Adipocyte (in vitro differentiated cells): ENCODE data around the gene XPO5.

Experiments
- DNase-seq: peaks from one replicate; pipeline ENCODE4 v3.0.0-alpha.2; 2015; ENCODE audit warnings: low read depth
- H3K27me3 ChIP-seq: replicated peaks from 2 replicates; pipeline ENCODE4 v1.7.0; 2013; ENCODE audit warnings: mild to moderate bottlenecking, low read length, moderate library complexity; ENCODE audit not compliant: control insufficient read depth, insufficient read depth
- H3K36me3 ChIP-seq: 2 replicates; pipeline ENCODE4 v1.7.0; 2013; ENCODE audit warnings: low read length, mild to moderate bottlenecking, moderate library complexity; ENCODE audit not compliant: control insufficient read depth, insufficient read depth, severe bottlenecking
- H3K4me1 ChIP-seq: 2 replicates; pipeline ENCODE4 v1.7.0; 2013; ENCODE audit warnings: mild to moderate bottlenecking, low read length, moderate library complexity; ENCODE audit not compliant: control insufficient read depth, insufficient read depth
- H3K4me3 ChIP-seq: 2 replicates; pipeline ENCODE4 v1.7.0; 2013; ENCODE audit warnings: mild to moderate bottlenecking, low read length, moderate library complexity
- H3K9ac ChIP-seq: 2 replicates; pipeline ENCODE4 v1.7.0; 2013; ENCODE audit warnings: mild to moderate bottlenecking, low read length, moderate library complexity
- H3K9me3 ChIP-seq: 2 replicates; pipeline ENCODE4 v1.7.0; 2013; ENCODE audit warnings: mild to moderate bottlenecking, low read length, moderate library complexity; ENCODE audit not compliant: control insufficient read depth

The XPO5 gene

DNA sequence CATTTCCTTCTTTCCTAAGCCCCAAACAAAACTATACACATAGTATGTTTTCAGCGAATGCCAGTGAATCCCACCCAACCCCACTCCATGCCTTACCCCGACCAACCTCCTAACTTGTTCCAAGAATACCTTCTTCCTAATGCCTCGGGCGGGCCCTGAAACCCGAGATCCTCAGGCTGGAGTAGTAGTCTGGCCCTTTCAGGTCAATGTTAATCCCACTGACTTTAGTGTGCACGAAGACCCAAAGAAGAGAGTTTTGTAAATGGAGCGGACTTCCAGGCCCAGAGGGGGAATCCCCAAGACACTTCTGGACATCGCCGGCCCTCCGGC, 59.5 kb downstream of the XPO5 start:
- Histone ChIP-seq H3K9ac (peak overlapping the region; percentile 92), H3K36me3 (peaks cover 61% of the 10 kb centered on the region), H3K9me3 (no peaks in the 10 kb centered on the region), H3K4me1 (peaks cover 27% of the 10 kb centered on the region), H3K4me3 (peak overlapping the region; percentile 95), H3K27me3 (no peaks in the 10 kb centered on the region)
- peak; percentile 73 for DNase-seq

DNA sequence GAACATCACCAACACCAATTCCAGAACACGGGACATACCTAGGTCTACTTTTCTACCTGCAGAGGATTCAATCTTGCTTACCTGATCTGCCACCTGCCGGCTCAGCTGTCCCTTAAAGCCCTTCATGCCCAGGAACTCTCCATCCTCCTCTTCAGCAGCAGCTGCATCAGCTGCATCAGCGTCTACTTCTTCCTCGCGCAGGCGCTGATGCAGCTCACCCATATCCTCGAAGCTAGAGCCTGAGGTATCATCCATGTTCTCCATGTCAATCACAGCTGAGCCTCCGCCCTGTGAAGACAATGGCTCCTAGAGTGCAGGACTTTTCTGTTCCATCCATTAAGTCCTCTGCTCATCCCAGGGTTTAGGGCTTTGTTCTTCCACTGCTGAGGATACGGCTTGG, 60.0 kb downstream of the XPO5 start:
- no peaks in the 10 kb centered on the region for H3K9me3 ChIP-seq
- peak overlapping the region; percentile 92 for H3K9ac ChIP-seq
- no peak for DNase-seq
- H3K4me3 ChIP-seq = peak overlapping the region; percentile 95
- H3K36me3 ChIP-seq = peaks cover 61% of the 10 kb centered on the region
- peaks cover 27% of the 10 kb centered on the region for H3K4me1 ChIP-seq
- no peaks in the 10 kb centered on the region for H3K27me3 ChIP-seq

DNA sequence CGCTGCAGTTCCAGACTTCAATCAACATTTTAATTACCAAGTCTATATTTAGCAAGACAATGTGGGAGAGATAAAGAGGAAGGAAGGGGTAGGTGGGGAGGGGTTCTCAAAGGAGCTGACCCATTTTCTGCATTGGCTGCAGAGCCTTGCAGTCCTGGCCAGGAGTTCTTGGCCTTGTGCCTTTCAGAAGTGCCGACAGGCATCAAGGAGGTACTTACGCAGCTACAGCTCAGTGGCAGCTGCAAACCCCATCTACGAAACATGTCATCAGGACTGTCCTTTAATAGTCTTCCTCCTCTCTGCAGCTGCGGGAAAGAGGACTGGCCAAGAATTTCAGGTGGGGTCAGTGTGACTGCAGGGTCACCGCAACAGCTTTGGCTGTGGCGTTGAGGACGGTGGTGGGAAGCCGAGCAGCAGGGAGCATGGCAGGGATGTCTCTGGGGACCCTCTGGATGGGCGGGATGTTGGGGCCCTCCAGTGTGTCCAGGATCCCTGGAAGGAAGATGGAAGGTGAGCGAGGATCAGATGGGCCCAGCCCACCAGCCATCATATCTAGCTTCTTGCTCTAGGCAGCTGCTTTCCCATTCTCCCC, 63.9 kb downstream of the XPO5 start:
- no peak for DNase-seq
- H3K9ac ChIP-seq = no peak overlapping the region
- no peaks in the 10 kb centered on the region for H3K27me3 ChIP-seq
- peaks cover 43% of the 10 kb centered on the region for H3K36me3 ChIP-seq
- H3K4me3 ChIP-seq = no peak overlapping the region
- peaks cover 17% of the 10 kb centered on the region for H3K4me1 ChIP-seq
- H3K9me3 ChIP-seq = no peaks in the 10 kb centered on the region

DNA sequence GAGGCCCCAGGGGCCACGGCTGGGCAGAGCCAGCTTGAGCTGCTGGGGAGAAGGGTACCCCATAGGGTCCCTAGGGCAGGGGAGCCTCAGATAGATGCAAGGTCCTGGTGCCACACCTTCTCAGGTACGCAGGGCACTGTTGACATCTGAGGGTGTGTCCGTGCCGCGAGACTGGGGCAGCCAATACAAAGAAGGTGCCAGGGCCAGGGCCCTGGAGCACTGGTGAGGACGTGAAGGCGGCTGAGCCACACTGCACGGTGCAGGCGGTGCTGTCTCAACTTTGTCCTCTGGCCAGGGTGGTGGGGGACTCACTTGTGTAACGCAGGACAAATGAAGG, 65.0 kb downstream of the XPO5 start:
- peak overlapping the region; percentile 42 for H3K9ac ChIP-seq
- no peak for DNase-seq
- peaks cover 15% of the 10 kb centered on the region for H3K4me1 ChIP-seq
- no peaks in the 10 kb centered on the region for H3K27me3 ChIP-seq
- peaks cover 45% of the 10 kb centered on the region for H3K36me3 ChIP-seq
- H3K4me3 ChIP-seq = peak overlapping the region; percentile 69
- H3K9me3 ChIP-seq = no peaks in the 10 kb centered on the region

DNA sequence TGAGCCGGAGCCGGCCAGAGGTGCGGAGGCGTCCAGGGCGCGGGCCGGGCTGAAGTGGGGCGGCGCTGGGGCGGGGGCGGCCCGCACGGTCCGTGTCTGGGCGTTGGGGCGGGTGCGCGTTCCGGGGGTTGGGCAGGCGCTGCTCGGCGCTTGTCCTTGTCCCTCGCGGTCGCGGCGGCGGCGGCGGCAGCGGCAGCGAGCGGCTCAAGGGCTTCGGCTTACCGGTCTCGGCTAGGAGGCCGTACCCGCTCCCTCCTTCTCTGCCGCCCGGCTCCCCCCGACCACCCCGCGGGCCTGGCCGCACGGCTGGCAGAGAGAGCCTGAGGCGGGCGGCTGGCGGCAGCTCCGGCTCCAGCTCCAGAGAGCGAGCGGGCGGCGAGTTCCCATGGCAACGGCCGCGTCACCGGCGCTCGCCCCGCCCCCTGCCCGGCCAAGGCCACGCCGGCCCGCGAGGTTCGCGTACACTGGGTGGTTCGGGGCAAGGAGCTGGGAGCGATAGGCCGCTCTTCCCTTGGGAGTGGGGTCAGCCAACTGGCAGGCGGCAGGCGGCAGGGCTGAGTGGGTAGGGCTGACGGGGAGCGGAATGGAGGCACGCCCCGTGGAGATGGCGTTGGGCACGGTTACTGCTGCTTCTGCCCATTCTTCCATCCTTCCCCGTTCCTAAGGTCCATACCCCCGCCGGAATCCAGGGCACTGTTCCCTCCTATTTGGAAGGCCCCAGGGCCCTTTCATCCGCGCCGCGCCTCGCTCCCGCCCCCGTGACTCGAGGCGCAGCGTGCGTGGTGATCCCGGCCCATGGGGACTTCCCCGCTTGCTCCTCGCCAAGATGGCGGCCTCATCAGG, 65.6 kb downstream of the XPO5 start, which contains the start of gene LRRC73:
Gene LRRC73, minus strand, starts transcription at position 363 of the 843 bp plus-strand sequence. CDS start 561 bp downstream, outside the sequence.
- H3K4me1 ChIP-seq = peaks cover 9% of the 10 kb centered on the region
- peak within 1 kb of the TSS; percentile 69 for H3K4me3 ChIP-seq
- H3K9me3 ChIP-seq = no peaks in the 10 kb centered on the region
- peaks cover 47% of the 10 kb centered on the region for H3K36me3 ChIP-seq
- peak; percentile 94 for DNase-seq
- H3K27me3 ChIP-seq = no peaks in the 10 kb centered on the region
- peak within 1 kb of the TSS; percentile 59 for H3K9ac ChIP-seq

DNA sequence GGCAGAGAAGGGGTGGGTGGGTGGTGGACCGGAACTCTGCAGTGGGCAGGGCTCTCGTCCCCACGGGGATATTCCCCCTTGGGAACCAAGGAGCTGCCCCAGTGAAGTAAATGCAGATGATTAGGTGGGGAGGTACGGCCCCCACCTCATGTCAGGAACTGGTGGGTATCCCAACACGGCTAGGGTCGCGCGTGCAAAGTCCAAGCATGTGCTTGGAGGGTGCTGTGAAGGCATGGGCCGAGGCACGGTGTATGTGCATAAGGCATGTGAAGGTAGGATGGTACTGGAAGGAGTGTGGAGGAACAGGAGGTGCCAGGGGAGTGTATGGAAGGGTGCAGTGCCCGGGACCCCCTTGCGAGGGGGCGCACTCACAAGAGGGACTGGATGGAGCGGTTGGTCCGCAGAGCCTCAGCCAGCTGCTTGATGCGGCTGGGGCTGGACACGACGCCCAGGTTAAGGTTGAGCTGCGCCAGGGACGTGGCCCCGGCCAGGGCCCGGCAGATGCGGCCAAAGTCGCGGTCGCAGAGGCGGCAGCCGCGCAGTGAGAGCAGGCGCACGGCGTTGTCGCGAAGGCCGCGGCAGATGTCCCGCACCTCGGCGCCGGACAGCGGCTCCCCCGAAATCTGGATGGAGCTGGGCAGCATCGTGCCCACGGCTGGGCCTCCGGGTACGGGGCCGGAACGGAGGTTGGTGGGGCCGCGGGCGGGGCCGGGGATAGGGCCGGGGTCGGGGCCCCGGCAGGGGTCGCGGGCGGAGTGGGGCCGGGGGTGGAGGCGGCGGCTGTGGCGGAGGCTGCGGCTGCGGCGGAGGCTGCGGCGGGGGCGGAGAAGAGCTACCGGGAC, 66.5 kb downstream of the XPO5 start:
- no peaks in the 10 kb centered on the region for H3K9me3 ChIP-seq
- peak overlapping the region; percentile 59 for H3K9ac ChIP-seq
- H3K27me3 ChIP-seq = no peaks in the 10 kb centered on the region
- no peak for DNase-seq
- peaks cover 8% of the 10 kb centered on the region for H3K4me1 ChIP-seq
- H3K4me3 ChIP-seq = peak overlapping the region; percentile 69
- peaks cover 50% of the 10 kb centered on the region for H3K36me3 ChIP-seq

DNA sequence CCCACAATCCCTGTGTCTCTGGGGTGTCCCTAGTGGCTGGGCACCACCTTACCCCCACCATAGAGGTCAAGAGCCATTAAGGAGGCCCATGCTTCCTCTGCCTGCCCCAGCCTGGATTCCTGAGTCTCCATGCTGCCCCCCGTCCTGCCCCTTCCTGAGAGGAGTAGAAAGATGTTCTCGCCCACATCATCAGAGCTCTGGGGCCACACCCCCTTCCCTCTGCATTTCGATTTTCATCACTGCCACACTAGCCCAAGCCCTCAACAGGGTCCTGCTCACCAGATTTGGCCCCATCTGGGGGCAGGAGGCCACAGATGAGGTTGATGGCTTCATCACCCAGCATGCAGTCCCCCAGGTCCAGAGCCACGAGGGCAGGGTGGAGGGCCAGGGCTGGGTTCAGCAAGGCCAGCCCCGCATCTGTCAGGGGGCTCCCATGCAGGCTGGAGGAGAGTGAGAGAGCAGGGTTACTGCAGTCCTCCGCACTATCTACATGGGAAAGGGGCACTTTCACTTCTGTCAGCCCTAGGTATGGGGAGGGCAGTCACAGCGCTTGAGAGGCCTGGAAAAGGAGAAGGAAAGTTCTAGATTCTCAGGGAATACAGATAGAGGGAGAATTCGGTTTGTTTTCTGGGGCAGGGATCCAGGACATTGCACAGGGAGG, 67.2 kb downstream of the XPO5 start:
- Histone ChIP-seq H3K9ac (no peak overlapping the region), H3K27me3 (no peaks in the 10 kb centered on the region), H3K4me3 (no peak overlapping the region), H3K9me3 (no peaks in the 10 kb centered on the region), H3K4me1 (peaks cover 8% of the 10 kb centered on the region), H3K36me3 (peaks cover 48% of the 10 kb centered on the region)
- no peak for DNase-seq

DNA sequence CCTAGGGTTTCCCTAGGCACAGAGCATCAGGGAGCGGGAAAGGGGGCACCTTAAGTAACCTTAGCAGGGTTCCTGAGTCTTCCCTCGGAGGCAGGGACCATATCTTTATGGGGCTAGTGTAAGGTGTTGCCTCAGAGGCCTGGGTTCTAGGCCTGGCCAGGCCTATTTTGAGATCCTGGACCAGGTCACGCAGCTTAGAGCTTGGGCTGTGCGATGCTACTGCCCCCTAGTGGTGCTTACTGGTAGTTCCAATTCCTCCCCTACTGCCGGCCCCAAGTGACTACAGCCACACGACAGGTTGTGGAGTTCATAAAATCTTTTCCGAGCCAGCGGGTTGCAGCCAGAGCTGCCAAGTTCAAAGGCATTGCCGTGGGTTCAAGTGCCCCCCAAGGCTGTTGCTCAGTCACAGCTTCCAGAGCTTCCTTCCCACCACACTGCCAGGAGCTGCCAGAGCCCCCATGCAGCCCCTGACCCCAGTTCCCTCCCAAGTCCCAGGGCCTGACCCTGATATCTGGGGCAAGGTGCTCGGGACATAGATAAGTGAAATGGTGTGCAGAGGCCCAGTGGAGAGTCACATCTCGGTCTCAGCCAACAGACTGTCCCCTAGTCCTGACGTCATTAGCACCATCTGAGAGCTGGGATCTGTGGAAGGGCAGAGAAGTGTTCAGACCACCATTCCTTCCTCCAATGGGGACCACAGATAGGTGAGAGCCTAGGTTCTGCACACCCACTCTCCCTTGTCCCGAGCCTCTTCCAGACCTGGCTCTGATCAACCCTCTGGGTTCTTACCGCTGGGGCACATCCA, 69.0 kb downstream of the XPO5 start:
- Histone ChIP-seq H3K9ac (peak overlapping the region; percentile 27), H3K4me3 (no peak overlapping the region), H3K27me3 (no peaks in the 10 kb centered on the region), H3K36me3 (peaks cover 48% of the 10 kb centered on the region), H3K9me3 (no peaks in the 10 kb centered on the region), H3K4me1 (peaks cover 8% of the 10 kb centered on the region)
- DNase-seq = peak; percentile 90

DNA sequence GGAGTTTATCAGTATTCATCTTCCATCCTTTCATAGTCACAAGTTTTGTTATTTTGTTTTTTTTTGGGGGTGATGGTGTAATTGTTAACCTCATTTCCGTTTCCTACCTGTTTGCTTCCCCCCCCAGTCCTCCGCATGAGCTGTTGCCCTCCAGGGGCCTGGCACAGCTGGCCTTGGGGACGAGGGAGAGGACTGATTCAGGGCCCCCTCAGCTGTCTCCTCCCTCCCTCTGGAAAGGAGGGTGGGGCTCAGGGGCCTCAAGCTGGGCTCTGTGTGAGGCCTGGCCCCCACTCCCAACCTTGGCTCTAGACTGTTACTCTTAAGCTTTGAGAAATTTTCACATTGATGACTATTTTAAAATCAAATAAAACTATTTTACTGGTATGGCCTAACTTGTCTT, 69.7 kb downstream of the XPO5 start:
- DNase-seq = no peak

DNA sequence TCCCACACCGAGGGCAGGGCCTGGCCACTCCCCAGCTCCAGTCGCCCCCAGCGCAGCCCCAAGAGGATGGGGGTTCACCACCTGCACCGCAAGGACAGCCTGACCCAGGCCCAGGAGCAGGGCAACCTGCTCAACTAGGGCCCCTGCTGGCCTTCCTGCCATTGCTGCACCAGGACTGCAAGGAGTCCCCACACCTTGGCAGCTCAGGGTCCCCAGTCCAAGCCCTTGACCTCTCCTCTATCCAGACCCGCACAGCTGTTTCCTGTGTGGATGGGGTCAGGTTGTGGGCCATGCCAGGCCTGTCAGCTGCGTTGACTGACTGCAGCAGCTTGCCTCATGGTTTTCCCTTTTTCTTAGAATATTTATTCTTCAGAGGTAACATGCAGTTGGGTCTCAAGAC, 70.1 kb downstream of the XPO5 start:
- DNase-seq = no peak
- no peak overlapping the region for H3K9ac ChIP-seq
- no peaks in the 10 kb centered on the region for H3K9me3 ChIP-seq
- H3K4me3 ChIP-seq = no peak overlapping the region
- peaks cover 8% of the 10 kb centered on the region for H3K4me1 ChIP-seq
- H3K27me3 ChIP-seq = no peaks in the 10 kb centered on the region
- H3K36me3 ChIP-seq = peaks cover 49% of the 10 kb centered on the region

More for the DNA sequence above, 69.7 kb downstream of the XPO5 start:
- Histone ChIP-seq H3K9ac (no peak overlapping the region), H3K36me3 (peaks cover 48% of the 10 kb centered on the region), H3K9me3 (no peaks in the 10 kb centered on the region), H3K4me3 (no peak overlapping the region), H3K4me1 (peaks cover 8% of the 10 kb centered on the region), H3K27me3 (no peaks in the 10 kb centered on the region)
